Spleen (tissue), 11 donors: ENCODE results near the gene CNGA4. TPM values are rescaled to one million over a fixed set of nuclear protein-coding genes. Genes with fewer than 3 reads are reported as not detected.

ENCODE experiments used
- DNase-seq: peaks from one replicate; pipeline ENCODE4 v3.0.0-alpha.2; 2020
- H3K27ac ChIP-seq, 8 donors: fragments of 200-600 bp; sonication (generic) in 7 of 8; 1 replicate in 4 of 8; 2 replicates in 4 of 8; pipeline versions ENCODE4 v1.5.0 to v1.8.0; 2016 to 2021; ENCODE audit warnings: inconsistent platforms in 4 of 8, mild to moderate bottlenecking in 4 of 8, moderate library complexity in 1 of 8
- H3K27me3 ChIP-seq, 7 donors: fragments of 200-600 bp; sonication (generic) in 6 of 7; replicated peaks in 1 of 7; 1 replicate in 4 of 7; 2 replicates in 3 of 7; pipeline versions ENCODE4 v1.5.0 to v1.8.0; 2016 to 2021; ENCODE audit warnings: inconsistent platforms in 3 of 7, mild to moderate bottlenecking in 1 of 7
- H3K36me3 ChIP-seq, 6 donors: fragments of 200-600 bp; sonication (generic) in 5 of 6; 1 replicate in 4 of 6; 2 replicates in 2 of 6; pipeline versions ENCODE4 v1.5.0 to v1.8.0; 2016 to 2021; ENCODE audit warnings: inconsistent platforms in 2 of 6
- H3K4me1 ChIP-seq, 6 donors: fragments of 200-600 bp; sonication (generic) in 5 of 6; 1 replicate in 3 of 6; 2 replicates in 3 of 6; pipeline versions ENCODE4 v1.5.0 to v1.8.0; 2016 to 2021; ENCODE audit warnings: inconsistent platforms in 3 of 6
- H3K4me3 ChIP-seq, 8 donors: fragments of 200-600 bp; sonication (generic) in 7 of 8; 1 replicate in 4 of 8; 2 replicates in 4 of 8; pipeline versions ENCODE4 v1.5.0 to v1.8.0; 2016 to 2021; ENCODE audit warnings: inconsistent platforms in 4 of 8, mild to moderate bottlenecking in 4 of 8, moderate library complexity in 2 of 8
- H3K9me3 ChIP-seq, 8 donors: fragments of 200-600 bp; sonication (generic) in 7 of 8; 1 replicate in 4 of 8; 2 replicates in 4 of 8; pipeline versions ENCODE4 v1.5.0 to v1.8.0; 2016 to 2021; ENCODE audit warnings: inconsistent platforms in 4 of 8
- CTCF ChIP-seq, 11 experiments: fragments of 200-600 bp in 7 of 11; fragments of 450-650 bp in 4 of 11; sonication (generic) in 4 of 11; IDR thresholded peaks in 8 of 11; conservative IDR thresholded peaks in 3 of 11; 1 replicate in 7 of 11; 2 replicates in 4 of 11; pipeline versions ENCODE4 v1.4.0 to v1.8.0; 2016 to 2021; ENCODE audit warnings: antibody characterized with exemption in 11 of 11, inconsistent platforms in 4 of 11, mild to moderate bottlenecking in 1 of 11
- POLR2A ChIP-seq, 3 donors: fragments of 450-650 bp; IDR thresholded peaks; one replicate each; pipeline ENCODE4 v1.5.1; 2017; ENCODE audit warnings: antibody characterized with exemption in 3 of 3, mild to moderate bottlenecking in 1 of 3
- POLR2AphosphoS5 ChIP-seq, 3 donors: sonication (generic); formaldehyde crosslinking; IDR thresholded peaks; one replicate each; pipeline ENCODE4 v1.5.1; 2017; ENCODE audit warnings: antibody characterized with exemption in 3 of 3
- WGBS, 5 donors: extraction: QIAGEN DNeasy Blood & Tissue Kit in 3 of 5; methylation state at CpG; one replicate each; pipeline versions ENCODE4 v1.1.5 to v1.1.7; 2013 to 2018; 5-methylcytosine and 5-hydroxymethylcytosine counted together
- intact Hi-C: fragments of 100-400 bp; cut with DNase I; formaldehyde crosslinking; loops from one replicate; pipeline ENCODE4 v1.15.0; 2023; ENCODE audit warnings: low total_unique reads
- polyA plus RNA-seq, 3 donors: library from polyadenylated mRNA; stranded (reverse); fragments of 200-250 nt; gene quantifications; one replicate each; pipeline ENCODE4 v1.2.1, GENCODE V29; 2013
- total RNA-seq, 7 donors: library from RNA; depleted of rRNA in 3 of 7; stranded (reverse); fragments of >200 nt in 3 of 7; fragmentation: NEBNext Ultra II Directional in 4 of 7; extraction: Animal tissue kit (Norgen Biotek cat#: 25700) in 4 of 7; gene quantifications; one replicate each; pipeline versions ENCODE4 v1.1.0 to v1.2.1, GENCODE V29; 2016 to 2021
- donor health status: healthy with polysubstance abuse.
- donor health status: DM: no; HTN: no; CAD: no; lungs with moderate emphysema.
- donor health status: DM: no; HTN: no; CAD: no.
- donor health status: Bipolar disorder and iron deficiency.
- donor health status: healthy.
- donor health status: DM: no; HTN: no; CAD: no.
- donor health status: DM: yes; HTN: yes; CAD: no.

Gene CNGA4
- total and polyA plus RNA-seq, 10 donors, result 0.06 to 0.60 (median 0.29) TPM; not detected in 2

- no peak for DNase-seq
- TF ChIP-seq CTCF (IDR thresholded peaks at IDR 0.05 in 8 of 11, conservative IDR thresholded peaks at IDR 0.05 in 3 of 11) (no peak), POLR2AphosphoS5 (IDR thresholded peaks at IDR 0.05) (no peak)
- H3K9me3 ChIP-seq, result no peaks in the 10 kb centered on the region
- 66 to 78% (median 74%) methylated on average over 3 of the region's 3 CpGs for WGBS, 5 donors
- H3K4me3 ChIP-seq, result no peak overlapping the region
- H3K27me3 ChIP-seq, result peaks cover 0 to 83% (median 37%) of the 10 kb centered on the region in 7 donors
- intact Hi-C loops, result loop anchor here (10.0 kb wide), 1 partner anchor 97 kb away; no protein-coding TSS in a partner anchor
- H3K4me1 ChIP-seq, result peaks cover 7 to 19% (median 17%) of the 10 kb centered on the region in 6 donors
- H3K27ac ChIP-seq, result no peak overlapping the region
- no peaks in the 10 kb centered on the region for H3K36me3 ChIP-seq
These were observed 19.3 kb downstream of the CNGA4 start for GRCh38 chr11:6258141-6258540.

- Histone ChIP-seq H3K36me3 (no peaks in the 10 kb centered on the region), H3K27ac (no peak overlapping the region), H3K4me1 (peaks cover 7 to 19% (median 17%) of the 10 kb centered on the region in 6 donors), H3K9me3 (no peaks in the 10 kb centered on the region), H3K4me3 (peak overlapping the region; percentile 8 to 66 (median 34)), H3K27me3 (peaks cover 0 to 88% (median 37%) of the 10 kb centered on the region in 7 donors)
- intact Hi-C loops, result loop anchor here (10.0 kb wide), 1 partner anchor 96 kb away; no protein-coding TSS in a partner anchor
- 6 to 12% (median 11%) methylated on average over 16 of the region's 16 CpGs for WGBS, 5 donors
- no peak for TF ChIP-seq CTCF (IDR thresholded peaks at IDR 0.05 in 8 of 11, conservative IDR thresholded peaks at IDR 0.05 in 3 of 11)
- no peak for DNase-seq
These were observed 19.7 kb downstream of the CNGA4 start for GRCh38 chr11:6258571-6259081.

- TF ChIP-seq CTCF (IDR thresholded peaks at IDR 0.05 in 8 of 11, conservative IDR thresholded peaks at IDR 0.05 in 3 of 11), result no peak
These were observed 21.4 kb downstream of the CNGA4 start for GRCh38 chr11:6260207-6260726.

GRCh38 chr11:6263662-6264061, 24.8 kb downstream of the CNGA4 start:
- 85 to 95% (median 88%) methylated on average over 1 of the region's 1 CpG for WGBS, 5 donors
- H3K27ac ChIP-seq, result no peak overlapping the region
- no peaks in the 10 kb centered on the region for H3K36me3 ChIP-seq
- no peaks in the 10 kb centered on the region for H3K9me3 ChIP-seq
- peaks cover 0 to 56% (median 25%) of the 10 kb centered on the region in 7 donors for H3K27me3 ChIP-seq
- H3K4me3 ChIP-seq, result no peak overlapping the region
- intact Hi-C loops, result no loop called here
- no peak for DNase-seq
- peaks cover 5 to 15% (median 14%) of the 10 kb centered on the region in 6 donors for H3K4me1 ChIP-seq
- no peak for TF ChIP-seq POLR2A (IDR thresholded peaks at IDR 0.05)
- no peak for TF ChIP-seq POLR2AphosphoS5 (IDR thresholded peaks at IDR 0.05)
- no peak for TF ChIP-seq CTCF (IDR thresholded peaks at IDR 0.05 in 8 of 11, conservative IDR thresholded peaks at IDR 0.05 in 3 of 11)

More at GRCh38 chr11:6260207-6260726, 21.4 kb downstream of the CNGA4 start:
- intact Hi-C loops, result no loop called here
- H3K27me3 ChIP-seq, result peaks cover 0 to 82% (median 37%) of the 10 kb centered on the region in 7 donors
- no peaks in the 10 kb centered on the region for H3K9me3 ChIP-seq
- peaks cover 7 to 19% (median 17%) of the 10 kb centered on the region in 6 donors for H3K4me1 ChIP-seq
- 49 to 64% (median 55%) methylated on average over 5 of the region's 5 CpGs for WGBS, 5 donors
- H3K4me3 ChIP-seq, result peak overlapping the region in 1 of 8 donors; percentile 66
- H3K36me3 ChIP-seq, result no peaks in the 10 kb centered on the region
- no peak overlapping the region for H3K27ac ChIP-seq
- no peak for DNase-seq
